BLaER1 treated with 17β-estradiol and CSF1 and Interleukin-3, amounts not matched to agents 10 nM and 100 nM (cell line): ENCODE results near the gene TNS1.
A peak's percentile ranks its signal among the peaks of the same experiment; 100 is the strongest.

Experiments
- H3K27ac ChIP-seq, 11 experiments: shearing (Covaris generic); formaldehyde crosslinking; 2 replicates each; pipeline ENCODE4 v1.8.1; 2022
- H3K27me3 ChIP-seq, 11 experiments: shearing (Covaris generic); formaldehyde crosslinking; 2 replicates each; pipeline ENCODE4 v1.8.1; 2022
- H3K36me3 ChIP-seq, 11 experiments: shearing (Covaris generic); formaldehyde crosslinking; 2 replicates each; pipeline ENCODE4 v1.8.1; 2022
- H3K4me1 ChIP-seq, 10 experiments: shearing (Covaris generic); formaldehyde crosslinking; 2 replicates each; pipeline ENCODE4 v1.8.1; 2022
- H3K4me2 ChIP-seq, 11 experiments: shearing (Covaris generic); formaldehyde crosslinking; 2 replicates each; pipeline ENCODE4 v1.8.1; 2022
- H3K4me3 ChIP-seq, 10 experiments: shearing (Covaris generic); formaldehyde crosslinking; 2 replicates each; pipeline ENCODE4 v1.8.1; 2022
- H3K9ac ChIP-seq, 11 experiments: shearing (Covaris generic); formaldehyde crosslinking; 2 replicates each; pipeline ENCODE4 v1.8.1; 2022
- H3K9me3 ChIP-seq, 11 experiments: shearing (Covaris generic); formaldehyde crosslinking; replicated peaks in 1 of 11; 2 replicates each; pipeline ENCODE4 v1.8.1; 2022
- H4K20me1 ChIP-seq, 11 experiments: shearing (Covaris generic); formaldehyde crosslinking; 2 replicates each; pipeline ENCODE4 v1.8.1; 2022
- Cebpa-rat ChIP-seq, 11 experiments: shearing (Covaris generic); IDR thresholded peaks; 2 replicates each; pipeline ENCODE4 v1.8.1; 2022

The TNS1 gene

DNA sequence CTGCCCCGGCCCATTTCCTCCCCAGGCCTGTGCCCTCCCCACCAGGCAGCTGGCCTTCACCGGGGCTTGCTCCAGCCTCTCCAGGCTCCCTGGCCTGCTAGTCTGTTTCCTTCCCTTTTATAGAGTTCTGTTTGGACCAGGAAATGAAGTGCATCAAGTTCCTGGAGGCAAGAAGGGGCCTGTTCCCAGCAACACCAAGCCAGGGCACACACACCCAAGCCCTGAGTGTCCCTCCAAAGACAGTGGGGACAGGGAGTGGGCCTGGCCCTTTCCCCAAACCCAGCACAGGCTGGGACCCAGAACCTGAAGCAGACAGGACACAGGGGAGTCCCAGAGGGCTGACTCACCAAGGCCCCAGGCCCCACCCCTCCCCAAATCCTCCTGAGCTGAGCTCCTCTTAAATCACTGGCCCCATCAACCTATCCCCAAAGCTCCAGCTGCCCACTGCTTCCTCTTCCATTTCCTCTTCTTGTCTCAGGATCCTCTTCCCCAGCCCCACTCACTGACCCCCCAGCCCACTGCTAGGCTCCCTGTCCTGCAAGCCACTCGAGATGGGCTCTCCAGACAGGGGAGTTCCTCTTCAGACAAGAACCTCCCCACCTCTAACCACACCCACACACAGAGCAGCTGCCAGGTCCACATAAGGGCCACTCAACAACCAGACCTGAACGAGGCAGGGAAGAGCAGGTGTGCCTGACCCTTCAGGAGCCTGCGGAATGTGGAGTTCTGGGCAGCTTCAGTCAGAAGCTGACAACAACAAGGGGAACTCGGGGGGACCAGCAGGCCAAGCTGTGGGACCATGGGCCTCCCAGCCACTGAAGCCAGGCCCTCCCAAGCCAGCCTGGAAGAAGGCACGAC, 74.2 kb downstream of the TNS1 start:
- Histone ChIP-seq H3K4me3 (peak overlapping the region in 3 of 10 experiments; percentile 7 to 30 (median 16); a peak in 4 of 20 replicates), H3K9ac (peak overlapping the region in 9 of 11 experiments; percentile 6 to 57 (median 49); a peak in 12 of 22 replicates)

DNA sequence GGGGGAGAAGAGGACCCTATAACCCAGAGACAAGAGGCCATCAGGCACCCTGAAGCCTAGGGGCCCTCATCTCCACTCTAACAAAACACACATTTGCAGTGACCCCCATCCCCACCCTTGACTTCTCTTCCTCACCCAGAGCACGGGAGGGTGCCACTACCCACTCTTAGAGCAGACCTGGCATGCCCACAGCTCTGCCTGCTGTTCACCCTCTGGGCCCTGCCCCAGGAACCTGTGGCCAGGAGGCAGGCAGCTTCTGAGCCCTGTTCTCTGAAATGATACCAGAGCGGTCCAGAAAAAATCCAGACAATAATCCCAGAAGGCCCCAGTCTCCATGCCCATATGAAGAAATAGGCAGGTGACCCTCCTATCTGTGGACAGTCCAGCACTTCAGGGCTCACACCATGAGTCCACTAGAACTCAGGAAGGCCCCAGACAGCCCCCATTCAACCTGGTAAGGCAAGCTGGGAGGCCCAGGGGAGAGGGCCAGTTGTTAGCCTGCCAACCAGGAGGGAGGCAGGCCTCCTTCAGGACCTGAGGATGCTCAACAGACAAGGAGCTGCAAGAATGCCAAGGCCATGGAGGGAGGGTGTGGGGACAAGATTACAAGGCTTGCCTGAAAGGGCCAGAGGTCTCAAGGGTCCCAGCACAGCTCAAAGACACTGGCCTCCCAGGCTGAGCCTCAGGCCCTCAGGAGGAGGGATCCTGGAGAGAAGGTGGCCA, 75.0 kb downstream of the TNS1 start:
- Histone ChIP-seq H4K20me1 (peaks cover 0 to 96% (median 40%) of the 10 kb centered on the region in 11 experiments; a peak in 15 of 22 replicates), H3K4me2 (peak overlapping the region; percentile 57 to 98 (median 85)), H3K36me3 (peaks cover 0 to 1% (median 0%) of the 10 kb centered on the region in 11 experiments; a peak in 1 of 22 replicates), H3K4me1 (peaks cover 30 to 63% (median 48%) of the 10 kb centered on the region in 10 experiments), H3K4me3 (peak overlapping the region in 3 of 10 experiments; percentile 7 to 30 (median 16); a peak in 4 of 20 replicates), H3K9ac (peak overlapping the region in 10 of 11 experiments; percentile 6 to 57 (median 48); a peak in 12 of 22 replicates), H3K27me3 (peaks cover 0 to 11% (median 0%) of the 10 kb centered on the region in 11 experiments; a peak in 1 of 22 replicates), H3K9me3 (no peaks in the 10 kb centered on the region), H3K27ac (peak overlapping the region in 10 of 11 experiments; percentile 12 to 73 (median 58); a peak in 18 of 22 replicates)
- no peak for TF ChIP-seq Cebpa-rat (IDR thresholded peaks at IDR 0.05)

More for the DNA sequence above, 74.2 kb downstream of the TNS1 start:
- TF ChIP-seq Cebpa-rat (IDR thresholded peaks at IDR 0.05): no peak
- Histone ChIP-seq H3K4me1 (peaks cover 30 to 71% (median 55%) of the 10 kb centered on the region in 10 experiments), H3K27me3 (peaks cover 0 to 11% (median 0%) of the 10 kb centered on the region in 11 experiments; a peak in 1 of 22 replicates), H3K4me2 (peak overlapping the region; percentile 57 to 98 (median 85)), H4K20me1 (peaks cover 0 to 97% (median 45%) of the 10 kb centered on the region in 11 experiments; a peak in 16 of 22 replicates), H3K36me3 (peaks cover 0 to 5% (median 0%) of the 10 kb centered on the region in 11 experiments; a peak in 1 of 22 replicates), H3K9me3 (no peaks in the 10 kb centered on the region), H3K27ac (peak overlapping the region in 10 of 11 experiments; percentile 12 to 73 (median 58); a peak in 18 of 22 replicates)

DNA sequence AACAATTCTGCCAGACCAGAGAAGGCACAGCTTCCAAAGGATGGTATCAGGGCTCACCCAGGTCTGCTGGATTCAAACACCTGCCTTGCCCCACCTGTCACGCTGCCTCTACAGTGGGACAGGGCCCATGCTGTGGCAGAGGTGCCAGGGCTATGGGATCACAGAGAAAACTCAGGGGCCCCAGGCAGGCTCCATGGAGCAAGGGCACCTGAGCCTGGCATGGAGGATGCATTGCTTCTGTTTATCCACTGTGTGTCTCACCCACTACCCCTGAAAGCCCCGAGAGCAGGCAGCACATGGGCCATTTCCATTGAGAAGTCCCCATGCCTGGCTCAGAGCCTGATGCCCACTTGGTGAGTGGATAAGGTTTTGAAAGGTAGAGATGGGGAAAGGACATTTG, 76.0 kb downstream of the TNS1 start:
- peaks cover 4 to 96% (median 43%) of the 10 kb centered on the region in 11 experiments; a peak in 16 of 22 replicates for H4K20me1 ChIP-seq
- no peak for TF ChIP-seq Cebpa-rat (IDR thresholded peaks at IDR 0.05)
- peak overlapping the region in 5 of 11 experiments; percentile 94 to 98 (median 96); a peak in 9 of 22 replicates for H3K4me2 ChIP-seq
- no peaks in the 10 kb centered on the region for H3K36me3 ChIP-seq
- no peak overlapping the region for H3K4me3 ChIP-seq
- no peak overlapping the region for H3K9ac ChIP-seq
- no peaks in the 10 kb centered on the region for H3K9me3 ChIP-seq
- no peak overlapping the region for H3K27ac ChIP-seq
- H3K27me3 ChIP-seq: peaks cover 0 to 11% (median 0%) of the 10 kb centered on the region in 11 experiments; a peak in 1 of 22 replicates
- peaks cover 30 to 53% (median 44%) of the 10 kb centered on the region in 10 experiments for H3K4me1 ChIP-seq

GRCh38 chr2:217924346-217924901, 78.4 kb downstream of the TNS1 start:
- no peaks in the 10 kb centered on the region for H3K27me3 ChIP-seq
- no peak for TF ChIP-seq Cebpa-rat (IDR thresholded peaks at IDR 0.05)
- H3K4me1 ChIP-seq: peaks cover 18 to 42% (median 33%) of the 10 kb centered on the region in 10 experiments
- no peak overlapping the region for H3K4me3 ChIP-seq
- peaks cover 0 to 94% (median 34%) of the 10 kb centered on the region in 11 experiments; a peak in 15 of 22 replicates for H4K20me1 ChIP-seq
- no peak overlapping the region for H3K9ac ChIP-seq
- H3K4me2 ChIP-seq: no peak overlapping the region
- no peaks in the 10 kb centered on the region for H3K9me3 ChIP-seq
- H3K27ac ChIP-seq: no peak overlapping the region
- no peaks in the 10 kb centered on the region for H3K36me3 ChIP-seq

DNA sequence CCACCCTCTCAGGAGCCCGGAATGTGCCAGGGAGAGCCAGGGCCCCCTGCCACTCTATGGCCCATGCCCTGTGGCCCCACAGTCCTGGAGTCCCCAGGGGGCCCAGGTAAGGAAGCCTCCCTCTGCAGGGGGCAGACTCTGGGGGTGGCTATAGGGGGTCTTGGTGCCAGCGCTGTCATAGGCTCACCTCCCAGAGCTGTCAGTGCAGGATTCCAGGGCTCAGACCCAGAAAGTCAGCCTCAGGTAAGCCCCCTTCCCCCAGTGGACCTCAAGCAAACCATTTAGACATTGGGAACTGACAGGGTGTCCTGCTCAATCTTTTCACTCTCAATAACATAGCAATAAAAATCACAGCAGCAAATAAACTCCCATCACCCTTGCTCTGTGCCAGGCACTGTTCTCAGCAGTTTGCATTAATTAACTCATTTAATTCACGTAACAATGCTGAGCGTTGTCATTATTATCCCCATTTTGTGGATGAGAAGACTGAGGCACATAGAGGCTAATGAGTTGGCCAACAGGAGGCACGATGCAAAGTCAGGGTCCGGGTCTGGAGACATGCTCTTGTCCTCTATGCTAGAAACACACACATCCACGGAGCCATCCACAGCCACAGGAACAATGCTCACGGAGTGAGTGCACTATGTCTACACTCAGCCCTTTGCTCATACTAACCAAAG, 79.6 kb downstream of the TNS1 start:
- no peak overlapping the region for H3K27ac ChIP-seq
- H3K9ac ChIP-seq: no peak overlapping the region
- H3K4me2 ChIP-seq: no peak overlapping the region
- H3K4me1 ChIP-seq: peaks cover 6 to 35% (median 23%) of the 10 kb centered on the region in 10 experiments
- H3K27me3 ChIP-seq: no peaks in the 10 kb centered on the region
- peaks cover 0 to 89% (median 28%) of the 10 kb centered on the region in 11 experiments; a peak in 14 of 22 replicates for H4K20me1 ChIP-seq
- H3K36me3 ChIP-seq: no peaks in the 10 kb centered on the region; a peak in 1 of 22 replicates
- no peaks in the 10 kb centered on the region for H3K9me3 ChIP-seq
- no peak for TF ChIP-seq Cebpa-rat (IDR thresholded peaks at IDR 0.05)
- no peak overlapping the region for H3K4me3 ChIP-seq

DNA sequence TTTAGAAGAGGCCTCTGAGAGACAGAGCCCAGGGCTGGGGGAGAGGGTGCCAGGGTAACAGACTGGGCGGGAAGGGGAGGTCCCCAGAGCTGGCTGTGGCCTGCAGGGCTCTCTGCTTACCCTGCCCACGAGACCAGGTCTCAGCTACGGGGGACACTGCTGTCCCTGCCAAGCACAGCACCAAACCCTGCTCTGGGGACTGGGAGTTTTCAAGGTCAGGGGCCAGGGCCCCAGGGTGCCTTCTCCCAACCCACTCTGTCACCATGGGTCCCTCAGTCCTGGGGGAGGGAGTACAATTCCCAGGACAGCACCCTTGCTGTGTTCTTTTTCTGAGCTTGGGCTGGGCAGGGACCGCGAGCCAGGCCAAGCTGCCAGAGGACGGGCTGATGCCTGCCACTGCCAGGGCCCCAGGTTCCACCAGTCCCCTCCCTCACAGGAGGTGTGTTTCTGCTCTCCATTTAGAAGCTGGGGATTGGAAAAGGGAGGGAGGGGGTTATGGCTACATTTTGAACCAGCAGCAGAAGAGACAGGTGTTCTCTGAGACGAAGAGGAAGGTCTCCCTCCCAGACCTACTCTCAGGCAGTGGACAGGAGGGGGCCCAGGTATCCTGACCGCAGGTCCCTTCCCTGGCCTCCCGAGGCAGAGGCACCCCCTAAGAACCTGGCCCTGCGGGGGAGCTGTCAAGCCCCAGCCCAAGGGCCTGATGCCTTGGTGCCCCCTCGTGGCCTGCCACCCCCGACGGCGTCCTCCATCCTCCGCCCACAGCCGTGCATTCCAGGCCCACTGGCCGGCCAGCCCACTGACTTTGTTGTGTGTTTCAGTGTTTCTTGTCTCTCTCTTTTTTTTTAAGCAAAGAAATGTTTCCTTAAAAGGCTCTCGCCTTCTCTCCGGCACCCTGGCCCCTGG, 80.4 kb downstream of the TNS1 start:
- peaks cover 0 to 84% (median 25%) of the 10 kb centered on the region in 11 experiments; a peak in 12 of 22 replicates for H4K20me1 ChIP-seq
- H3K4me2 ChIP-seq: no peak overlapping the region
- H3K4me3 ChIP-seq: no peak overlapping the region
- H3K9me3 ChIP-seq: no peaks in the 10 kb centered on the region
- 0 out of 22 replicates have a peak overlapping the region, but pooled peaks of 1 of the 11 experiments have one; percentile 6 for H3K9ac ChIP-seq
- peaks cover 4 to 27% (median 23%) of the 10 kb centered on the region in 10 experiments for H3K4me1 ChIP-seq
- no peak overlapping the region for H3K27ac ChIP-seq
- no peaks in the 10 kb centered on the region; a peak in 1 of 22 replicates for H3K36me3 ChIP-seq
- H3K27me3 ChIP-seq: no peaks in the 10 kb centered on the region
- TF ChIP-seq Cebpa-rat (IDR thresholded peaks at IDR 0.05): no peak

- Histone ChIP-seq H3K4me3 (no peak overlapping the region), H3K4me1 (peaks cover 13 to 31% (median 23%) of the 10 kb centered on the region in 10 experiments), H3K27ac (no peak overlapping the region), H3K36me3 (peaks cover 0 to 7% (median 0%) of the 10 kb centered on the region in 11 experiments; a peak in 4 of 22 replicates), H3K4me2 (no peak overlapping the region), H3K9ac (no peak overlapping the region), H3K27me3 (0 out of 22 replicates have a peak, but pooled peaks cover 0 to 4% (median 0%) of the 10 kb centered on the region in 11 experiments), H3K9me3 (no peaks in the 10 kb centered on the region), H4K20me1 (peaks cover 0 to 78% (median 25%) of the 10 kb centered on the region in 11 experiments; a peak in 13 of 22 replicates)
- TF ChIP-seq Cebpa-rat (IDR thresholded peaks at IDR 0.05): no peak
These were observed 81.8 kb downstream of the TNS1 start for GRCh38 chr2:217920879-217921603.
